RWPE1 (cell line): Measurements from ENCODE around the gene CHRNA9.

Experiments
- CTCF ChIA-PET: fragments of 350-600 bp; sonication (Branson Sonifier 250); formaldehyde crosslinking; extraction: SDS; loops from one replicate; lab custom pipeline; 2021; lab: Yijun Ruan, JAX
- POLR2A ChIA-PET: fragments of 400-600 bp; formaldehyde crosslinking; extraction: SDS; loops from one replicate; lab custom pipeline; 2020; ENCODE audit warnings: antibody characterized with exemption; ENCODE audit not compliant: low non-redundant PET; lab: Yijun Ruan, JAX
- DNase-seq: peaks from one replicate; pipeline ENCODE4 v3.0.0; 2012; ENCODE audit warnings: low spot score
- H3K27ac ChIP-seq: fragments of 450-650 bp; 2 replicates; pipeline ENCODE4 v1.5.1; 2017
- CTCF ChIP-seq: fragments of 450-650 bp; conservative IDR thresholded peaks from 2 replicates; pipeline ENCODE4 v1.5.1; 2017; ENCODE audit warnings: low read depth, mild to moderate bottlenecking

CHRNA9 gene

DNA sequence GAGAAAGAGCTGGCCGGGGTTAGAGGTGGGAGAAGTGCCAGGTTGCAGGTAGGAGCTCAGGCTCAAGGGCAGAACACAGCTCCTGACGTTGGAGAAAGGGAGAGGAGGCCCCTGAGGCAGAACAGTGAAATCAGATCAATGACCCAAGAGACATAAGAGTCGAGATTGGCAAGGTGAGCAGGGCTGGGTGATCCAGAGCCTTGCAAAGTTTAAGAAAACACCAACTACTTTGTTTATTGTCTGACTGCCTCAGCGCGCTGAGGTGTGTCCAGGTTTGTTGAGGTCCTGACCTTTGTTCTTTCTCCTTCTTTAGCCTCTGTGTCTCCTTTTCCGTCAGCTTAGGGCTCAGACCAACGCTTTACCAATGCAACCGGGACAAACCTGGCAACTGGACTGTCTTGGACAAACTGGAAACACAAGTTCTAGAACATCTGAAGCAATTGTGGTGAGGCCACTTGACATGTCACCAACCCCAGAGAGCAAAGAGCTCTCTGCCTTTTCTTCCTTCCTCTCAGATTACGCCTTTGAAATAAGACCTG, 28.3 kb downstream of the CHRNA9 start:
- TF ChIP-seq CTCF, result no peak
- CTCF ChIA-PET, result interaction anchor here (0.6 kb wide), 1 partner anchor 238 kb away, joined by 5 read pairs; no protein-coding TSS in a partner anchor
- no peak overlapping the region for H3K27ac ChIP-seq
- POLR2A ChIA-PET, result no interaction called here
- no peak for DNase-seq

- CTCF ChIA-PET, result interaction anchor here (0.6 kb wide), 1 partner anchor 239 kb away, joined by 5 read pairs; no protein-coding TSS in a partner anchor
- no peak overlapping the region for H3K27ac ChIP-seq
- POLR2A ChIA-PET, result no interaction called here
- DNase-seq, result no peak
- no peak for TF ChIP-seq CTCF
These were observed 28.8 kb downstream of the CHRNA9 start for GRCh38 chr4:40363945-40364344.

DNA sequence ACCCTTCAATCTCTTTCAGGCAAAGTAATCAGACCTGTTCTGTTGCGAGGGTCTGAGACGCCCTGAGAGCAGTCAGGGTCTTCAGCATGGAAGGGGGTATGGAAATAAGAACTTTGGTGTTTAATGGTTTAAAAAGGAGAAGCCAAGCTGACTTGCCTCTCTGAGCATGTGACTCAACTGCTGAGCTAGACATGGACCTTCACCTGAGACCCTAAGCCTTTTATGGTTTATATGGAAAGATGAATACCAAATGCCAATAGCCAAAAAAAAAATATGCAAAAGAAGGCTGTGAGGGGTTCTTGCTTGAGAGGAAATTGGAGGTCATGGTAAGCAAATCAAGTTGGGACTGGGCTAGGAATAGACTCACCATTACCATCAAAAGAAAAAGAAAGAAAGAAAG, 30.6 kb downstream of the CHRNA9 start:
- POLR2A ChIA-PET, result no interaction called here
- no peak for TF ChIP-seq CTCF
- DNase-seq, result no peak
- CTCF ChIA-PET, result no interaction called here
- H3K27ac ChIP-seq, result no peak overlapping the region

DNA sequence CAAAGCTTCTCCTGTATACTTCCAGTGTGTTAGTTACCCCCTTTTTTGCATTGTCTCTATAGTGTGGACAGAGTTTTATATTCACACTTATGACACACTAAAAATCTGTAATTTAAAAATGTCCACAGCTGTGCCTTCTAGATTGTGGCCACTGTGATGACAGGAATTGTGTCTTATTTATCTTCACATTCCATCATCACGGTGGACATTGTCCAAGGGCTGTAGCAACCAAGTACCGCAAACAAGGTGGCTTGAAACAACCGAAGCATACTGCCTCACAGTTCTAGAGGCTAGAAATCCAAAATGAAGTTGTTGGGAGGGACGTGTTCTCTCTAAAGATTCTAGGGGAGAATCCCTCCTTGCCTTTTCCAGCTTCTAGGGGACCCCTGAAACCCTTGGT, 32.3 kb downstream of the CHRNA9 start:
- no peak for TF ChIP-seq CTCF
- H3K27ac ChIP-seq, result no peak overlapping the region
- CTCF ChIA-PET, result no interaction called here
- POLR2A ChIA-PET, result no interaction called here
- DNase-seq, result no peak

GRCh38 chr4:40369437-40370274, 34.5 kb downstream of the CHRNA9 start:
- no peak overlapping the region for H3K27ac ChIP-seq
- TF ChIP-seq CTCF, result no peak
- no peak for DNase-seq
- ChIA-PET POLR2A (no interaction called here), CTCF (interaction anchor here (1.1 kb wide), 1 partner anchor 53 kb away, joined by 3 read pairs; no protein-coding TSS in a partner anchor)

DNA sequence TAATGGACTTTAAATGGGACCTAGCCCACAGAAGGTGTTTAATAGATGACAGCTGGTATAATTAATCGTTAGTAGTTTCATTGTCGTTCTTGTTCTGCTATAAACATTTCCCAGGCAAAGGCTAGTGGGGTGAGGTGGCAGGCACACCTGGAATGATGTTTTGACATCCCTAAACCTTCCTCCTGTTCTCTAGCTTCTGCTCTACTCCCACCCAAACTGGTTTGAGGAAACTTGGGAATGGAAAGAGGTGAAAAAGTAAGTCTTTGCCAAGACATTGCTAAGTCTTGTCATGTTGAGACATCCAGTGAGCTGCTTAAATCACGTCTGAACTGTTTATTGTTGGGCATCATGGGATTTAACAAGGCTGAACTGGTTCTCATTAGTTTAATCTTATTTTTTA, 37.5 kb downstream of the CHRNA9 start:
- ChIA-PET CTCF (no interaction called here), POLR2A (no interaction called here)
- H3K27ac ChIP-seq, result no peak overlapping the region
- no peak for TF ChIP-seq CTCF
- no peak for DNase-seq
